Activated B cell treated with CpG ODN at 0.5 μM for 24 hours (primary cell): ENCODE results near the gene RUNDC3A. TPM values are rescaled to one million over a fixed set of nuclear protein-coding genes. Genes with fewer than 3 reads are reported as not detected.

ENCODE experiments used
- ATAC-seq: fragments of 200-7000 bp; cut with Tn5 transposase; one replicate; pipeline ENCODE4 v1.10.0; 2021; ENCODE audit warnings: low read depth, mild to moderate bottlenecking, moderate library complexity
- CTCF ChIA-PET: fragments of 350-600 bp; sonication (Branson Sonifier 250); formaldehyde crosslinking; loops from one replicate; lab custom pipeline; 2021; ENCODE audit warnings: antibody characterized with exemption; lab: Charles Lee
- POLR2A ChIA-PET: fragments of 350-600 bp; sonication (Branson Sonifier 250); formaldehyde crosslinking; loops from one replicate; lab custom pipeline; 2021; ENCODE audit warnings: antibody characterized with exemption; lab: Charles Lee
- DNase-seq: peaks from one replicate; pipeline ENCODE4 v3.0.0; 2022
- H3K27ac Mint-ChIP-seq: one replicate; pipeline ENCODE4 v1.8.0; 2020; ENCODE audit warnings: mixed read lengths
- H3K27me3 Mint-ChIP-seq: one replicate; pipeline ENCODE4 v1.8.0; 2021; ENCODE audit warnings: mixed read lengths
- H3K36me3 Mint-ChIP-seq: one replicate; pipeline ENCODE4 v1.8.0; 2021; ENCODE audit warnings: low read depth, mixed read lengths
- H3K4me1 Mint-ChIP-seq: one replicate; pipeline ENCODE4 v1.8.0; 2021; ENCODE audit warnings: mixed read lengths
- H3K4me3 Mint-ChIP-seq: one replicate; pipeline ENCODE4 v1.8.0; 2020; ENCODE audit warnings: mild to moderate bottlenecking, mixed read lengths
- H3K9me3 Mint-ChIP-seq: one replicate; pipeline ENCODE4 v1.8.0; 2020; ENCODE audit warnings: mixed read lengths
- intact Hi-C: fragments of 100-400 bp; cut with micrococcal nuclease; formaldehyde crosslinking; loops from one replicate; pipeline ENCODE4 v1.15.1; 2024
- total RNA-seq: library from RNA; stranded (reverse); gene quantifications from 2 replicates; pipeline ENCODE4 v1.2.3, GENCODE V29; 2022
- TF ChIP-seq, protein P1 (sequence below): fragments of 200-600 bp; IDR thresholded peaks from one replicate; pipeline ENCODE4 v1.8.0; 2022; ENCODE audit warnings: antibody characterized with exemption, mild to moderate bottlenecking

The RUNDC3A gene
- total RNA-seq, 1 donor from 2014 or later, result 0.07 TPM

GRCh38 chr17:44354582-44355561 lies 46.5 kb downstream of the RUNDC3A start:
- ChIA-PET CTCF (interaction anchor here (0.7 to 12.4 kb wide), 17 partner anchors 8 to 231 kb away, joined by 3 to 108 read pairs (median 4); partner anchors contain the start of genes FAM171A2, GRN, HDAC5 and SLC25A39), POLR2A (interaction anchor here (0.5 to 2.8 kb wide), 12 partner anchors 9 to 371 kb away, joined by 3 to 25 read pairs (median 6); partner anchors contain the start of genes ATXN7L3, TMUB2 and UBTF)
- Mint-ChIP-seq H3K36me3 (peaks cover 30% of the 10 kb centered on the region), H3K4me3 (peak overlapping the region; percentile 81), H3K4me1 (peaks cover 21% of the 10 kb centered on the region), H3K9me3 (no peaks in the 10 kb centered on the region), H3K27me3 (no peaks in the 10 kb centered on the region), H3K27ac (no peak overlapping the region)
- DNase-seq, result peak; percentile 76
- intact Hi-C loops, result loop anchor here (1.0 to 5.0 kb wide), 4 partner anchors 10 to 214 kb away; partner anchors contain the start of genes GRN and HROB
- TF ChIP-seq, protein P1, sequence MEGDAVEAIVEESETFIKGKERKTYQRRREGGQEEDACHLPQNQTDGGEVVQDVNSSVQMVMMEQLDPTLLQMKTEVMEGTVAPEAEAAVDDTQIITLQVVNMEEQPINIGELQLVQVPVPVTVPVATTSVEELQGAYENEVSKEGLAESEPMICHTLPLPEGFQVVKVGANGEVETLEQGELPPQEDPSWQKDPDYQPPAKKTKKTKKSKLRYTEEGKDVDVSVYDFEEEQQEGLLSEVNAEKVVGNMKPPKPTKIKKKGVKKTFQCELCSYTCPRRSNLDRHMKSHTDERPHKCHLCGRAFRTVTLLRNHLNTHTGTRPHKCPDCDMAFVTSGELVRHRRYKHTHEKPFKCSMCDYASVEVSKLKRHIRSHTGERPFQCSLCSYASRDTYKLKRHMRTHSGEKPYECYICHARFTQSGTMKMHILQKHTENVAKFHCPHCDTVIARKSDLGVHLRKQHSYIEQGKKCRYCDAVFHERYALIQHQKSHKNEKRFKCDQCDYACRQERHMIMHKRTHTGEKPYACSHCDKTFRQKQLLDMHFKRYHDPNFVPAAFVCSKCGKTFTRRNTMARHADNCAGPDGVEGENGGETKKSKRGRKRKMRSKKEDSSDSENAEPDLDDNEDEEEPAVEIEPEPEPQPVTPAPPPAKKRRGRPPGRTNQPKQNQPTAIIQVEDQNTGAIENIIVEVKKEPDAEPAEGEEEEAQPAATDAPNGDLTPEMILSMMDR, result no peak
- ATAC-seq, result peak; percentile 65

DNA sequence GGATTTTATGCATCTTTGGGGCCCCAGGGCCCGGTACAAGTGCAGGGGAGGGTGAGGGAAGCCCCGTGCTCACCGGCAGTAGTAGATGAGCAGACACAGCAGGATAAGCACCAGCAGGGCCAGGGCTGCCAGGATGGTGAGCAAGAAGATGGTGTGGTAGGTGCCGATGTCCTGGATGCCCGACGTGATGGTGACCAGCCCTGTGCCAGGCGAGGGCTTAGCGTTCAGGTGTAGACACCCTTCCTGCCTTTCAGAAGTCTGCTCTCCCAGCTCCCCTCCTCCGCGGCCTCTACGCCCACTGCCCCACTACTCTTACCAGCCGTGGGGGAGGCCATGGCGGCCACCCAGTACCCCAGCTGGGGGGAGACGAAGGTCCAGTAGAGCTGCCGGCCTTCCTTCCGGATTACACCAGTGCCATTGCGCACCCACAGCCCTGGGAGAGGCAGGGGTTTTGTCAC lies 47.3 kb downstream of the RUNDC3A start:
- DNase-seq, result no peak
- no peak for ATAC-seq
- Mint-ChIP-seq H3K36me3 (peaks cover 23% of the 10 kb centered on the region), H3K9me3 (no peaks in the 10 kb centered on the region), H3K27ac (no peak overlapping the region), H3K4me3 (no peak overlapping the region), H3K4me1 (peaks cover 15% of the 10 kb centered on the region), H3K27me3 (no peaks in the 10 kb centered on the region)
- POLR2A ChIA-PET, result interaction anchor here (0.5 to 2.8 kb wide), 3 partner anchors 46 to 283 kb away, joined by 3 to 25 read pairs (median 8); partner anchors contain the start of gene UBTF
- CTCF ChIA-PET, result interaction anchor here (1.8 to 12.4 kb wide), 3 partner anchors 8 to 144 kb away, joined by 10 to 108 read pairs (median 17); partner anchors contain the start of gene FAM171A2
- TF ChIP-seq, protein P1, result no peak
- intact Hi-C loops, result no loop called here

DNA sequence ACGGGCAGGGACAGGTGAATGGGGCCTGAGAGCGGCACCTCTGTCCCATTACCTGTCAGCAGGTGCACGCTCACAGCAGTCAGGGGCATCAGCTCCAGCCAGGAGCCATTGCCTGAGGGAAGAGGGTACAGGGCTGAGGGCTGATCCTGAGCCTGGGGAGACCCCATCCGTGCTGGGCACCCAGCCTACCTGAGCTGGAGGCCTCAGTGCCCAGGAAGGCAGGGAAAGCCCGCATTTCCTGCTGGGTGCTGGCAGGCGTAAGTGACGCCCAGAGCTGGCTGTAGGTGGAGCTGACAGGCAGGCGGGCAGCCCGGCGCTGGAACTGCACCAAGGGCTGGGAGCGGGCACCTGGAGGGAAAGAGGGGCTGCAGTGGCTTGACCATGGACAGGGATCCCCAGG lies 47.8 kb downstream of the RUNDC3A start:
- no peak overlapping the region for H3K27ac Mint-ChIP-seq
- POLR2A ChIA-PET, result no interaction called here
- intact Hi-C loops, result no loop called here
- peaks cover 12% of the 10 kb centered on the region for H3K4me1 Mint-ChIP-seq
- H3K36me3 Mint-ChIP-seq, result peaks cover 19% of the 10 kb centered on the region
- H3K4me3 Mint-ChIP-seq, result no peak overlapping the region
- CTCF ChIA-PET, result interaction anchor here (12.4 kb wide), 1 partner anchor 145 kb away, joined by 108 read pairs; no protein-coding TSS in a partner anchor
- TF ChIP-seq, protein P1, result no peak
- no peak for DNase-seq
- H3K27me3 Mint-ChIP-seq, result peaks cover under 1% of the 10 kb centered on the region
- ATAC-seq, result no peak
- no peaks in the 10 kb centered on the region for H3K9me3 Mint-ChIP-seq

DNA sequence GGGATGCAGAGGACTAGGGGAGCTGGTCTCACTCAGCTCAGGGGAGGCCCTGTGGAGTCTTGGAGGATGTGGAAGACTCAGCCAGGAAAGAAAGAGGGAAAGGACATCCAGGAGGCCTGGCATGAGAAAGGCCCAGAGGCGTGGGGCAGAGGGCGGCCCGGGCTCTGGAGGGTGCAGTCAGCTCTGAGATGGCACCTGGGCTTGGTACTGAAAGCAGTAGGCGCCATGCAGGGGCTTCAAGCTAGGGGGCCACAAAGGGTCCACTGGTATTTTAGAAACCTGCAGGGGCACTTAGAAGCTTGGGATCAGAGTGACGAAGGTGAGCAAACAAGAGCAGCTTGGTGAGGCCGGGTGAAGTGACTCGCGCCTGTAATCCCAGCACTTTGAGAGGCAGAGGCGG lies 49.7 kb downstream of the RUNDC3A start:
- intact Hi-C loops, result no loop called here
- TF ChIP-seq, protein P1, result no peak
- Mint-ChIP-seq H3K36me3 (peaks cover under 1% of the 10 kb centered on the region), H3K4me3 (no peak overlapping the region), H3K27ac (no peak overlapping the region), H3K9me3 (no peaks in the 10 kb centered on the region), H3K4me1 (peaks cover 10% of the 10 kb centered on the region), H3K27me3 (peaks cover 6% of the 10 kb centered on the region)
- DNase-seq (no peak), ATAC-seq (no peak)
- CTCF ChIA-PET, result interaction anchor here (12.4 kb wide), 1 partner anchor 147 kb away, joined by 108 read pairs; no protein-coding TSS in a partner anchor
- POLR2A ChIA-PET, result interaction anchor here (0.8 to 1.0 kb wide), 2 partner anchors 32 to 234 kb away, joined by 3 read pairs; partner anchors contain the start of gene HDAC5
